Esophagus muscularis mucosa (tissue), 4 donors: ENCODE measurements around the gene UBAP2L. TPM values are rescaled to one million over a fixed set of nuclear protein-coding genes. Genes with fewer than 3 reads are reported as not detected.

Source experiments
- DNase-seq: peaks from one replicate; pipeline ENCODE4 v3.0.0-alpha.2; 2017; ENCODE audit errors: extremely low spot score
- H3K27ac ChIP-seq, 4 donors: fragments of 200-600 bp; sonication (generic); replicated peaks in 1 of 4; 1 replicate in 3 of 4; 2 replicates in 1 of 4; pipeline ENCODE4 v1.5.1; 2016 to 2019; ENCODE audit warnings: mild to moderate bottlenecking in 1 of 4
- H3K27me3 ChIP-seq, 4 donors: fragments of 200-600 bp; sonication (generic); one replicate each; pipeline versions ENCODE4 v1.5.1 to v1.6.0; 2016 to 2019
- H3K36me3 ChIP-seq, 4 donors: fragments of 200-600 bp; sonication (generic); one replicate each; pipeline ENCODE4 v1.5.1; 2016 to 2019
- H3K4me1 ChIP-seq, 4 donors: fragments of 200-600 bp; sonication (generic); one replicate each; pipeline ENCODE4 v1.5.1; 2016 to 2019
- H3K4me3 ChIP-seq, 4 donors: fragments of 200-600 bp; sonication (generic); 1 replicate in 2 of 4; 2 replicates in 2 of 4; pipeline ENCODE4 v1.5.1; 2016 to 2019; ENCODE audit warnings: mild to moderate bottlenecking in 4 of 4, moderate library complexity in 1 of 4
- H3K9me3 ChIP-seq, 4 donors: fragments of 200-600 bp; sonication (generic); 1 replicate in 3 of 4; 2 replicates in 1 of 4; pipeline ENCODE4 v1.5.1; 2016 to 2019
- EP300 ChIP-seq: sonication (generic); formaldehyde crosslinking; IDR thresholded peaks from one replicate; pipeline ENCODE4 v1.6.1; 2017; ENCODE audit warnings: antibody characterized with exemption
- POLR2A ChIP-seq: fragments of 450-650 bp; IDR thresholded peaks from one replicate; pipeline ENCODE4 v1.6.1; 2017; ENCODE audit warnings: antibody characterized with exemption, moderate library complexity, mild to moderate bottlenecking, low read depth
- POLR2AphosphoS5 ChIP-seq, 2 donors: sonication (generic); formaldehyde crosslinking; IDR thresholded peaks; one replicate each; pipeline ENCODE4 v1.6.1; 2017; ENCODE audit warnings: antibody characterized with exemption in 2 of 2
- WGBS: methylation state at CpG from one replicate; pipeline ENCODE4 v1.1.5; 2018; 5-methylcytosine and 5-hydroxymethylcytosine counted together
- intact Hi-C: fragments of 100-400 bp; cut with DNase I; formaldehyde crosslinking; loops from one replicate; pipeline ENCODE4 v1.15.1; 2023
- total RNA-seq, 4 donors: library from RNA; depleted of rRNA; stranded (reverse); fragments of >200 nt; gene quantifications; one replicate each; pipeline versions ENCODE4 v1.1.0 to v1.2.1, GENCODE V29; 2016
- TF ChIP-seq, protein P1 (sequence below), 3 experiments: fragments of 200-600 bp in 2 of 3; fragments of 450-650 bp in 1 of 3; sonication (generic) in 2 of 3; IDR thresholded peaks; one replicate each; pipeline ENCODE4 v1.5.1; 2017 to 2019; ENCODE audit warnings: antibody characterized with exemption in 3 of 3, mild to moderate bottlenecking in 2 of 3, moderate library complexity in 1 of 3

The UBAP2L gene
- total RNA-seq, 4 donors from 2014 or later: 53.6 to 79.7 (median 63.4) TPM

DNA sequence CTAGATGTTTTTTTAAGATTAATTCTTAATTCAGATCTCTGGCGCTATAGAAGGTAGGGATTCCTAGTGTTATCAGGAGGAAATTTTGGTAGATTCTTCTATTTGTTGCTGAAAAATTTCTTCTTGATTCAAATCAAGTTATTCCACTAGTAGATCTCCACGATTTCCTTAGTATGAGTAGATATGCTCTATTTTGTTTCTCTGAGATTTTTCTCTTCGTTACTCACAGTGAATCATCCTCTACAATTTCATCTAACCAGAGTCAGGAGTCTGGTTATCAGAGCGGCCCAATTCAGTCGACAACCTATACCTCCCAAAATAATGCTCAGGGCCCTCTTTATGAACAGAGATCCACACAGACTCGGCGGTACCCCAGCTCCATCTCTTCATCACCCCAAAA lies 32.9 kb downstream of the UBAP2L start:
- H3K4me3 ChIP-seq: no peak overlapping the region
- TF ChIP-seq, protein P1, sequence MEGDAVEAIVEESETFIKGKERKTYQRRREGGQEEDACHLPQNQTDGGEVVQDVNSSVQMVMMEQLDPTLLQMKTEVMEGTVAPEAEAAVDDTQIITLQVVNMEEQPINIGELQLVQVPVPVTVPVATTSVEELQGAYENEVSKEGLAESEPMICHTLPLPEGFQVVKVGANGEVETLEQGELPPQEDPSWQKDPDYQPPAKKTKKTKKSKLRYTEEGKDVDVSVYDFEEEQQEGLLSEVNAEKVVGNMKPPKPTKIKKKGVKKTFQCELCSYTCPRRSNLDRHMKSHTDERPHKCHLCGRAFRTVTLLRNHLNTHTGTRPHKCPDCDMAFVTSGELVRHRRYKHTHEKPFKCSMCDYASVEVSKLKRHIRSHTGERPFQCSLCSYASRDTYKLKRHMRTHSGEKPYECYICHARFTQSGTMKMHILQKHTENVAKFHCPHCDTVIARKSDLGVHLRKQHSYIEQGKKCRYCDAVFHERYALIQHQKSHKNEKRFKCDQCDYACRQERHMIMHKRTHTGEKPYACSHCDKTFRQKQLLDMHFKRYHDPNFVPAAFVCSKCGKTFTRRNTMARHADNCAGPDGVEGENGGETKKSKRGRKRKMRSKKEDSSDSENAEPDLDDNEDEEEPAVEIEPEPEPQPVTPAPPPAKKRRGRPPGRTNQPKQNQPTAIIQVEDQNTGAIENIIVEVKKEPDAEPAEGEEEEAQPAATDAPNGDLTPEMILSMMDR (IDR thresholded peaks at IDR 0.05): no peak
- TF ChIP-seq POLR2A (no peak), EP300 (no peak)
- H3K27me3 ChIP-seq: no peaks in the 10 kb centered on the region
- H3K9me3 ChIP-seq: no peaks in the 10 kb centered on the region
- no peak for DNase-seq
- no peaks in the 10 kb centered on the region for H3K4me1 ChIP-seq
- intact Hi-C loops: no loop called here
- 93% methylated on average over 7 of the region's 7 CpGs for WGBS
- no peak overlapping the region for H3K27ac ChIP-seq
- H3K36me3 ChIP-seq: peaks cover 98 to 100% (median 100%) of the 10 kb centered on the region in 4 donors

DNA sequence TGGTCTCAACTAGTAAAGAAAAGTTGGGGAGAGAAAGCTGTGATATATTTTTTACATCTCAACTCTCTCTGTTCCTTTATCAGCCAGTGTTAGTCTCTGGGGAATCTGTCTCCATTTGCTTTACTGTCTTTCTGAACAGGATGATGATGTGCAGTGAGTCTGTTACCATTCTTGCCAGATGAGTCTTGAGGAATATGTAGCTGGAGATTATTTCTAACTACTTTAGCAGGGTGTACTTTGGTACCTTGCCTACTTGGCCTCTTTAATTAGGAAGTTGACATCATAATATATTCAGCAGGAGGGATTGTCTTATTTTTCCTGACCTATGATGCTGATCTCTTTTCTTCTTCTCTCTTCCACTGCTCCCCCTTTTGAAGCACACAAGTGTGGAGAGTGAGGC lies 35.9 kb downstream of the UBAP2L start:
- Histone ChIP-seq H3K4me1 (no peaks in the 10 kb centered on the region), H3K4me3 (no peak overlapping the region), H3K36me3 (peaks cover 100% of the 10 kb centered on the region in 4 donors), H3K27ac (no peak overlapping the region), H3K27me3 (no peaks in the 10 kb centered on the region), H3K9me3 (no peaks in the 10 kb centered on the region)
- intact Hi-C loops: no loop called here
- TF ChIP-seq POLR2A (no peak), POLR2AphosphoS5 (IDR thresholded peaks at IDR 0.05) (no peak), EP300 (no peak)
- TF ChIP-seq, protein P1 (IDR thresholded peaks at IDR 0.05): no peak
- no peak for DNase-seq

DNA sequence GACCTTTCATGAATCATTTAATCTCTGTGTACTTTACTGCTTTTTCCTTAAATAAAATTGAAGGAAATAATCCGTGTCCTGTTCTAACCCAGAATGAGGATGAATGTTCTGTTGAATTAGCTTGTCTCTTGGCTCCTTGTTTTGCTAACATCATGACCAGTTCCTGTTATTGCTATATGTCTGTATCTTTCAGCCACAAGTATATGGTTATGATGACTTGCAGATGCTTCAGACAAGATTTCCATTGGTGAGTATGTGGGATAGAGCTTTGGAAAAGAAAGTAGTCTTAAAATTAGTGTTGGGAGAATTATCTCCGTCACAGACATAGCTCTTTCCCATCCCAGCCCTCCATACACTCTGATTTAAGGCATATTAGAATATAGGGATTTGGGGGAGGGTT lies 38.0 kb downstream of the UBAP2L start:
- no peak overlapping the region for H3K27ac ChIP-seq
- H3K4me3 ChIP-seq: no peak overlapping the region
- H3K4me1 ChIP-seq: peaks cover 0 to 4% (median under 1%) of the 10 kb centered on the region in 4 donors
- intact Hi-C loops: no loop called here
- H3K36me3 ChIP-seq: peaks cover 97 to 100% (median 99%) of the 10 kb centered on the region in 4 donors
- H3K27me3 ChIP-seq: no peaks in the 10 kb centered on the region
- no peak for TF ChIP-seq EP300
- TF ChIP-seq POLR2AphosphoS5 (IDR thresholded peaks at IDR 0.05): no peak
- TF ChIP-seq, protein P1 (IDR thresholded peaks at IDR 0.05): no peak
- no peak for TF ChIP-seq POLR2A
- 81% methylated on average over 2 of the region's 2 CpGs for WGBS
- DNase-seq: no peak
- H3K9me3 ChIP-seq: no peaks in the 10 kb centered on the region

DNA sequence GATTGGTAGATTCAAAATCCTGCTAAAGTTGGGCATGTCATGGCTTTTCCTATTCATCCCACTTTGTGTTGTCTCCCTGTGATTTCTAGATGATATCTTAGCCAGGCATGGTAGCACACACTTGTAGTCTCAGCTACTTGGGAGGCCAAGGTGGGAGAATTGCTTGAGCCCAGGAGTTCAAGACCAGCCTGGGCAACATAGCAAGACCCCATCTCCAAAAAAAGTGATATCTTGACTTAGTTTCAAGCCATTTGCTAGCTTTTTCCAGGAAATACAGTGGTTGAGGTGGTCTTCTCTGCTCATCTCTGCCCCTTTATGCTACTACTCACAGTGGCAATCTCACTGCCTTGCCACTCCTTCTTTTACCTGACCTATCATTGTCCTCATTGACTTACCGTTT lies 39.4 kb downstream of the UBAP2L start:
- Histone ChIP-seq H3K9me3 (no peaks in the 10 kb centered on the region), H3K4me1 (peaks cover 0 to 4% (median 2%) of the 10 kb centered on the region in 4 donors), H3K4me3 (no peak overlapping the region), H3K36me3 (peaks cover 83 to 100% (median 92%) of the 10 kb centered on the region in 4 donors), H3K27ac (no peak overlapping the region), H3K27me3 (no peaks in the 10 kb centered on the region)
- intact Hi-C loops: no loop called here
- TF ChIP-seq EP300 (no peak), POLR2A (no peak), POLR2AphosphoS5 (IDR thresholded peaks at IDR 0.05) (no peak)
- TF ChIP-seq, protein P1 (IDR thresholded peaks at IDR 0.05): no peak
- WGBS: 54% methylated on average over 1 of the region's 1 CpG
- DNase-seq: no peak
